ENCODE measurements around the gene MYZAP.

- no peak for TF ChIP-seq CTCF (IDR thresholded peaks at IDR 0.05)
- TF ChIP-seq EZH2phosphoT487 (IDR thresholded peaks at IDR 0.05) = no peak
- no peak for TF ChIP-seq EZH2 (IDR thresholded peaks at IDR 0.05)
Measured at GRCh38 chr15:57549935-57550334, 41.8 kb upstream of the MYZAP start.

Measured in neural progenitor cell (in vitro differentiated cells).